Measurements from ENCODE around the gene KRT15. TPM values are rescaled to one million over a fixed set of nuclear protein-coding genes. Genes with fewer than 3 reads are reported as not detected.

The KRT15 gene
- total and polyA plus RNA-seq, 2 donors (not counting 1 experiment from before 2014, with no cell fraction given), result not detected

- no peaks in the 10 kb centered on the region for H3K36me3 ChIP-seq (replicated peaks in 1 of 2; ENCODE audit: control extremely low read depth in 1 of 2, control insufficient read depth in 1 of 2, extremely low read depth in 1 of 2, insufficient read depth in 2 of 2, low read length in 1 of 2)
- H3K4me3 Mint-ChIP-seq, result no peak overlapping the region
- TF ChIP-seq CTCF (IDR thresholded peaks at IDR 0.05), result no peak
- TF ChIP-seq EZH2 (IDR thresholded peaks at IDR 0.05; ENCODE audit: borderline replicate concordance, insufficient read depth, low read depth, low read length, poor library complexity, severe bottlenecking), result no peak
- H3K27ac ChIP-seq (ENCODE audit: low read length in 2 of 2), result no peak overlapping the region
- H3K27me3 ChIP-seq (replicated peaks in 1 of 4; ENCODE audit: control extremely low read depth in 1 of 4, control insufficient read depth in 3 of 4, insufficient read depth in 4 of 4, low read length in 3 of 4), result peaks cover 0 to 37% (median 6%) of the 10 kb centered on the region in 4 experiments
- no peak for ATAC-seq (ENCODE audit: low read depth)
- CTCF ChIA-PET, result interaction anchor here (0.8 kb wide), 1 partner anchor 110 kb away, joined by 3 read pairs; no protein-coding TSS in a partner anchor
- no peaks in the 10 kb centered on the region for H3K79me2 ChIP-seq (ENCODE audit: control insufficient read depth, insufficient read depth, low read length)
- POLR2A ChIA-PET, result no interaction called here
- peaks cover 56% of the 10 kb centered on the region for H3K27me3 Mint-ChIP-seq
- no peak overlapping the region for H2AFZ ChIP-seq (ENCODE audit: insufficient read depth, low read depth, low read length, poor library complexity, severe bottlenecking)
- intact Hi-C loops (cut with micrococcal nuclease), result no loop called here
- peaks cover 8 to 13% of the 10 kb centered on the region in 2 donors for H3K4me1 ChIP-seq (ENCODE audit: control insufficient read depth in 2 of 2, insufficient read depth in 2 of 2, low read length in 2 of 2)
- no peak overlapping the region for H3K27ac Mint-ChIP-seq
- no peak overlapping the region for H3K9ac ChIP-seq (ENCODE audit: low read length)
- no peak overlapping the region for H3K4me2 ChIP-seq (replicated peaks; ENCODE audit: low read depth, low read length, poor library complexity, severe bottlenecking)
- H4K20me1 ChIP-seq (ENCODE audit: control insufficient read depth, insufficient read depth, low read length, poor library complexity, severe bottlenecking), result no peaks in the 10 kb centered on the region
- no peak for DNase-seq
- H3K9me3 Mint-ChIP-seq (ENCODE audit: insufficient read depth), result no peaks in the 10 kb centered on the region
- no peak overlapping the region for H3K4me3 ChIP-seq (ENCODE audit: control extremely low read depth in 1 of 5, extremely low read depth in 1 of 5, insufficient read depth in 1 of 5, low read depth in 2 of 5, low read length in 4 of 5)
- 88% methylated on average over 2 of the region's 4 CpGs for WGBS (ENCODE audit: insufficient coverage)
- peaks cover 0 to 6% (median 0%) of the 10 kb centered on the region in 3 donors for H3K9me3 ChIP-seq (ENCODE audit: control extremely low read depth in 1 of 3, control insufficient read depth in 2 of 3, insufficient read depth in 1 of 3, low read length in 2 of 3)
- H3K4me1 Mint-ChIP-seq, result peaks cover 8% of the 10 kb centered on the region
These were observed 34.5 kb upstream of the KRT15 start for GRCh38 chr17:41553176-41553575.

- peaks cover 8% of the 10 kb centered on the region for H3K4me1 Mint-ChIP-seq
- Histone ChIP-seq H3K4me1 (ENCODE audit: control insufficient read depth in 2 of 2, insufficient read depth in 2 of 2, low read length in 2 of 2) (peaks cover 8 to 13% of the 10 kb centered on the region in 2 donors), H3K4me3 (ENCODE audit: control extremely low read depth in 1 of 5, extremely low read depth in 1 of 5, insufficient read depth in 1 of 5, low read depth in 2 of 5, low read length in 4 of 5) (no peak overlapping the region), H3K9ac (ENCODE audit: low read length) (no peak overlapping the region), H3K4me2 (replicated peaks; ENCODE audit: low read depth, low read length, poor library complexity, severe bottlenecking) (no peak overlapping the region), H3K27ac (ENCODE audit: low read length in 2 of 2) (no peak overlapping the region), H3K36me3 (replicated peaks in 1 of 2; ENCODE audit: control extremely low read depth in 1 of 2, control insufficient read depth in 1 of 2, extremely low read depth in 1 of 2, insufficient read depth in 2 of 2, low read length in 1 of 2) (no peaks in the 10 kb centered on the region), H3K9me3 (ENCODE audit: control extremely low read depth in 1 of 3, control insufficient read depth in 2 of 3, insufficient read depth in 1 of 3, low read length in 2 of 3) (peaks cover 0 to 10% (median 0%) of the 10 kb centered on the region in 3 donors), H4K20me1 (ENCODE audit: control insufficient read depth, insufficient read depth, low read length, poor library complexity, severe bottlenecking) (no peaks in the 10 kb centered on the region), H3K79me2 (ENCODE audit: control insufficient read depth, insufficient read depth, low read length) (no peaks in the 10 kb centered on the region), H3K27me3 (replicated peaks in 1 of 4; ENCODE audit: control extremely low read depth in 1 of 4, control insufficient read depth in 3 of 4, insufficient read depth in 4 of 4, low read length in 3 of 4) (peaks cover 0 to 42% (median 7%) of the 10 kb centered on the region in 4 experiments), H2AFZ (ENCODE audit: insufficient read depth, low read depth, low read length, poor library complexity, severe bottlenecking) (no peak overlapping the region)
- ATAC-seq (ENCODE audit: low read depth) (no peak), DNase-seq (no peak)
- WGBS (ENCODE audit: insufficient coverage), result 80% methylated on average over 5 of the region's 5 CpGs
- TF ChIP-seq CTCF (IDR thresholded peaks at IDR 0.05), result no peak
- no peak for TF ChIP-seq EZH2 (IDR thresholded peaks at IDR 0.05; ENCODE audit: borderline replicate concordance, insufficient read depth, low read depth, low read length, poor library complexity, severe bottlenecking)
- intact Hi-C loops (cut with micrococcal nuclease), result no loop called here
- H3K27me3 Mint-ChIP-seq, result peaks cover 58% of the 10 kb centered on the region
- H3K27ac Mint-ChIP-seq, result no peak overlapping the region
- H3K9me3 Mint-ChIP-seq (ENCODE audit: insufficient read depth), result no peaks in the 10 kb centered on the region
- POLR2A ChIA-PET, result no interaction called here
- no peak overlapping the region for H3K4me3 Mint-ChIP-seq
- CTCF ChIA-PET, result interaction anchor here (0.8 kb wide), 1 partner anchor 110 kb away, joined by 3 read pairs; no protein-coding TSS in a partner anchor
These were observed 33.8 kb upstream of the KRT15 start for GRCh38 chr17:41552455-41552854.

All from B cell (primary cell).